GM12892 (cell line): ENCODE results near the gene RGS5.

ENCODE experiments used
- POLR2A ChIP-seq: IDR thresholded peaks from 2 replicates; pipeline ENCODE4 v1.6.1; 2011; ENCODE audit warnings: low read depth, low read length, control low read depth
- POLR2AphosphoS5 ChIP-seq: IDR thresholded peaks from 2 replicates; pipeline ENCODE4 v1.6.1; 2011; ENCODE audit warnings: low read depth, low read length, control low read depth
- TAF1 ChIP-seq: IDR thresholded peaks from 2 replicates; pipeline ENCODE4 v1.6.1; 2011; ENCODE audit warnings: low read depth, mild to moderate bottlenecking, control low read depth, low read length, borderline replicate concordance

- TF ChIP-seq POLR2A: no peak
- TF ChIP-seq POLR2AphosphoS5: no peak
- no peak for TF ChIP-seq TAF1
These were observed 11.4 kb downstream of the RGS5 start for GRCh38 chr1:163191301-163191700.
